ENCODE results near the gene ACOT13.
"Not testable (repeated sequence)": the region's sequence is repeated elsewhere in the genome, so short reads cannot be mapped to it uniquely, and the experiment has no call there.

ACOT13 gene

GRCh38 chr6:24663189-24663588, 3.7 kb upstream of the ACOT13 start:
- no peak for DNase-seq

- no peak for DNase-seq
These were observed 2.6 kb upstream of the ACOT13 start for GRCh38 chr6:24664046-24664987.

GRCh38 chr6:24666097-24666640, 708 bp upstream of the ACOT13 start:
- no peak for DNase-seq

- peak; percentile 33 for DNase-seq
These were observed 514 bp downstream of the ACOT13 start for GRCh38 chr6:24667378-24667803.

- not testable (repeated sequence) for DNase-seq
These were observed 1.5 kb downstream of the ACOT13 start for GRCh38 chr6:24668066-24668996.

GRCh38 chr6:24668997-24669361, 2.1 kb downstream of the ACOT13 start:
- no peak for DNase-seq

GRCh38 chr6:24670492-24670891, 3.6 kb downstream of the ACOT13 start:
- DNase-seq: not testable (repeated sequence)

- not testable (repeated sequence) for DNase-seq
These were observed 4.2 kb downstream of the ACOT13 start for GRCh38 chr6:24671077-24671476.

- DNase-seq: no peak
These were observed 5.8 kb downstream of the ACOT13 start for GRCh38 chr6:24672620-24673182.

- DNase-seq: no peak
These were observed 6.7 kb downstream of the ACOT13 start for GRCh38 chr6:24673625-24674024.

- DNase-seq: not testable (repeated sequence)
These were observed 12.0 kb downstream of the ACOT13 start for GRCh38 chr6:24678792-24679352.

- DNase-seq: no peak
These were observed 13.7 kb downstream of the ACOT13 start for GRCh38 chr6:24680582-24680981.

- no peak for DNase-seq
These were observed 16.7 kb downstream of the ACOT13 start for GRCh38 chr6:24683297-24684296.

GRCh38 chr6:24686408-24686807, 19.5 kb downstream of the ACOT13 start:
- no peak for DNase-seq

GRCh38 chr6:24686946-24687345, 20.1 kb downstream of the ACOT13 start:
- no peak for DNase-seq

- DNase-seq: no peak
These were observed 23.1 kb downstream of the ACOT13 start for GRCh38 chr6:24689964-24690363.

GRCh38 chr6:24690593-24690992, 23.7 kb downstream of the ACOT13 start:
- no peak for DNase-seq

GRCh38 chr6:24691550-24691949, 24.7 kb downstream of the ACOT13 start:
- no peak for DNase-seq

- no peak for DNase-seq
These were observed 25.1 kb downstream of the ACOT13 start for GRCh38 chr6:24692003-24692402.

GRCh38 chr6:24692415-24692814, 25.5 kb downstream of the ACOT13 start:
- DNase-seq: no peak

Measured in midbrain (tissue), 1 donor.